Neural cell (in vitro differentiated cells): Measurements from ENCODE around the gene TSFM. TPM values are rescaled to one million over a fixed set of nuclear protein-coding genes. Genes with fewer than 3 reads are reported as not detected.
A peak's percentile ranks its signal among the peaks of the same experiment; 100 is the strongest.

ENCODE experiments used
- H2AFZ ChIP-seq: fragments of 200-600, 300-800 bp; sonication (generic), shearing (Covaris generic); 2 replicates; pipeline ENCODE4 v1.6.0; 2014; ENCODE audit warnings: low read depth, mild to moderate bottlenecking, antibody characterized with exemption, low read length, moderate library complexity
- H3F3A ChIP-seq: fragments of 200-600 bp; shearing (Covaris generic); 2 replicates; pipeline ENCODE4 v1.6.1; 2016; ENCODE audit warnings: mild to moderate bottlenecking, moderate library complexity, mixed read lengths, antibody characterized with exemption, low read length; ENCODE audit not compliant: insufficient read depth, poor library complexity, severe bottlenecking
- H3K27ac ChIP-seq: fragments of 200-600, 300-800 bp; sonication (generic), shearing (Covaris generic); 2 replicates; pipeline ENCODE4 v1.5.1; 2014; ENCODE audit warnings: mild to moderate bottlenecking, low read length, moderate library complexity
- H3K27me3 ChIP-seq: fragments of 300-800, 200-600 bp; sonication (generic), shearing (Covaris generic); 2 replicates; pipeline ENCODE4 v1.6.0; 2014; ENCODE audit warnings: mild to moderate bottlenecking, low read depth, low read length, moderate library complexity; ENCODE audit not compliant: insufficient read depth
- H3K36me3 ChIP-seq: fragments of 300-800, 200-600 bp; sonication (generic), shearing (Covaris generic); 2 replicates; pipeline ENCODE4 v1.5.1; 2014; ENCODE audit warnings: mild to moderate bottlenecking, antibody characterized with exemption, low read length, moderate library complexity; ENCODE audit not compliant: insufficient read depth
- H3K4me2 ChIP-seq: fragments of 300-800, 200-600 bp; sonication (generic), shearing (Covaris generic); 2 replicates; pipeline ENCODE4 v1.6.0; 2014; ENCODE audit warnings: mild to moderate bottlenecking, low read length
- H3K4me3 ChIP-seq: fragments of 300-800, 200-600 bp; sonication (generic), shearing (Covaris generic); 2 replicates; pipeline ENCODE4 v1.5.1; 2014; ENCODE audit warnings: mild to moderate bottlenecking, low read length, moderate library complexity
- H3K79me2 ChIP-seq: fragments of 200-600 bp; shearing (Covaris generic); replicated peaks from 2 replicates; pipeline ENCODE4 v1.6.0; 2014; ENCODE audit warnings: mild to moderate bottlenecking, low read length, moderate library complexity; ENCODE audit not compliant: insufficient read depth
- H3K9ac ChIP-seq: fragments of 300-800, 200-600 bp; sonication (generic), shearing (Covaris generic); 2 replicates; pipeline ENCODE4 v1.6.1; 2016; ENCODE audit warnings: mild to moderate bottlenecking, low read length, mixed read lengths
- H3K9me2 ChIP-seq: fragments of 200-600 bp; shearing (Covaris generic); 2 replicates; pipeline ENCODE4 v1.6.1; 2016; ENCODE audit warnings: mild to moderate bottlenecking, low read length, mixed read lengths; ENCODE audit not compliant: insufficient read depth
- H3K9me3 ChIP-seq: fragments of 200-600, 300-800 bp; sonication (generic), shearing (Covaris generic); 2 replicates; pipeline ENCODE4 v1.6.1; 2016; ENCODE audit warnings: mild to moderate bottlenecking, mixed run types, low read length, moderate library complexity, mixed read lengths
- H4K20me1 ChIP-seq: fragments of 200-600 bp; shearing (Covaris generic); 2 replicates; pipeline ENCODE4 v1.6.1; 2016; ENCODE audit warnings: mild to moderate bottlenecking, mixed run types; ENCODE audit not compliant: insufficient read depth
- EP300 ChIP-seq: fragments of 450-650 bp; conservative IDR thresholded peaks from 2 replicates; pipeline ENCODE4 v1.6.1; 2014; ENCODE audit warnings: antibody characterized with exemption, mild to moderate bottlenecking, moderate library complexity; ENCODE audit not compliant: poor library complexity, severe bottlenecking
- EZH2 ChIP-seq: fragments of 200-600, 300-800 bp; shearing (Covaris generic), sonication (generic); IDR thresholded peaks from 2 replicates; pipeline ENCODE4 v1.6.1; 2014; ENCODE audit warnings: antibody characterized with exemption, low read length, borderline replicate concordance, mild to moderate bottlenecking; ENCODE audit not compliant: insufficient read depth, poor library complexity, severe bottlenecking
- MXI1 ChIP-seq: fragments of 450-650 bp; conservative IDR thresholded peaks from 2 replicates; pipeline ENCODE4 v1.6.1; 2014; ENCODE audit warnings: antibody characterized with exemption, mild to moderate bottlenecking; ENCODE audit not compliant: poor library complexity, severe bottlenecking
- POLR2AphosphoS5 ChIP-seq: IDR thresholded peaks from 2 replicates; pipeline ENCODE4 v1.6.1; 2012
- RAD21 ChIP-seq: fragments of 450-650 bp; conservative IDR thresholded peaks from 2 replicates; pipeline ENCODE4 v1.6.1; 2014; ENCODE audit warnings: antibody characterized with exemption, mild to moderate bottlenecking, moderate library complexity
- SMC3 ChIP-seq: fragments of 450-650 bp; conservative IDR thresholded peaks from 2 replicates; pipeline ENCODE4 v1.6.1; 2014; ENCODE audit warnings: antibody characterized with exemption, mild to moderate bottlenecking, moderate library complexity; ENCODE audit not compliant: poor library complexity
- TAF1 ChIP-seq: IDR thresholded peaks from 2 replicates; pipeline ENCODE4 v1.6.1; 2012; ENCODE audit warnings: low read depth
- polyA plus RNA-seq: library from polyadenylated mRNA; depleted of rRNA; stranded (reverse); fragments of >200 nt; gene quantifications from 2 replicates; pipeline ENCODE4 v1.2.3, GENCODE V29; 2014
- TF ChIP-seq, protein P1 (sequence below): fragments of 450-650 bp; IDR thresholded peaks from 2 replicates; pipeline ENCODE4 v1.5.1; 2014; ENCODE audit warnings: antibody characterized with exemption, mild to moderate bottlenecking, moderate library complexity; ENCODE audit not compliant: poor library complexity, severe bottlenecking
- TF ChIP-seq, protein P2 (sequence below): IDR thresholded peaks from 2 replicates; pipeline ENCODE4 v1.6.1; 2012; ENCODE audit warnings: borderline replicate concordance

TSFM gene
- polyA plus RNA-seq, 1 donor from 2014 or later, result 37.8 TPM

DNA sequence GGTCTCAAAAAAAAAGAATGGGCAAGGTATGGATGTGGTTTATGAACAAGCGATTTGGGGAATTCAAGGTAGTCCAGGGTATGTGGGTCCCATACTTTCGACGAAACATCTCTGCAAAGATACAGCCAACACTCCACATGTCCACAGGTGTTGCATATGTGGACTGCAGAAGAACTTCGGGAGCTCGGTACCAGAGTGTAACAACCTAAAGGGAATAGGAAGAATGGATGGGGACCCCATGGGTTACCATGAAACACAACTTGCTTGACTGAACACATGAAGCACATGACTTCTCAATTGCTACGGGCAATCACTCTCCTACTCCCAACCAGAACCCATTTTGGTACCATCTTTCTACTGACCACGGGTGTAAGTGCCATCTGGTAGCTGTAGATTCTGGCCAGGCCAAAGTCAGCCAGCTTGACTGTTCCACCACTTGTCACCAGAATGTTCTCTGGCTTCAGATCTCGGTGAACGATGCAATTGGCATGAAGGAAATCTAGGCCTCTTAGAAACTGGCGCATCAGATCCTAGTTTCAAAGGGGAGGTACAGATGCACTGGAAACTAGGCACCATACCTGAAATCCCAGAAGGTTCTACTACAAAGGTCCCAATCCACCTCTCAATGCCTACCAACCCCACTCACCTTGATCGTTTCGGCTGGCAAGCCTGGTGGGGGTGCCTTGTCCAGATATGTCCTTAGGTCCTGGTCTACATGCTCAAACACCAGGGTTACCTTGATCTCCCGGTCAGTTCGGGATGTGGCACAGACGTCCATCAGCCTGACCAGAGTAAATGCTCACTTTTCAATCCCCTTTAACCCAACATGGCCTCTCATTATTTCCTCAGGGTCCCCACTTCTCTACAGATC lies 31.8 kb upstream of the TSFM start:
- TF ChIP-seq SMC3, result no peak
- TF ChIP-seq, protein P1, sequence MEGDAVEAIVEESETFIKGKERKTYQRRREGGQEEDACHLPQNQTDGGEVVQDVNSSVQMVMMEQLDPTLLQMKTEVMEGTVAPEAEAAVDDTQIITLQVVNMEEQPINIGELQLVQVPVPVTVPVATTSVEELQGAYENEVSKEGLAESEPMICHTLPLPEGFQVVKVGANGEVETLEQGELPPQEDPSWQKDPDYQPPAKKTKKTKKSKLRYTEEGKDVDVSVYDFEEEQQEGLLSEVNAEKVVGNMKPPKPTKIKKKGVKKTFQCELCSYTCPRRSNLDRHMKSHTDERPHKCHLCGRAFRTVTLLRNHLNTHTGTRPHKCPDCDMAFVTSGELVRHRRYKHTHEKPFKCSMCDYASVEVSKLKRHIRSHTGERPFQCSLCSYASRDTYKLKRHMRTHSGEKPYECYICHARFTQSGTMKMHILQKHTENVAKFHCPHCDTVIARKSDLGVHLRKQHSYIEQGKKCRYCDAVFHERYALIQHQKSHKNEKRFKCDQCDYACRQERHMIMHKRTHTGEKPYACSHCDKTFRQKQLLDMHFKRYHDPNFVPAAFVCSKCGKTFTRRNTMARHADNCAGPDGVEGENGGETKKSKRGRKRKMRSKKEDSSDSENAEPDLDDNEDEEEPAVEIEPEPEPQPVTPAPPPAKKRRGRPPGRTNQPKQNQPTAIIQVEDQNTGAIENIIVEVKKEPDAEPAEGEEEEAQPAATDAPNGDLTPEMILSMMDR, result no peak
- TF ChIP-seq MXI1, result no peak
- TF ChIP-seq, protein P2, sequence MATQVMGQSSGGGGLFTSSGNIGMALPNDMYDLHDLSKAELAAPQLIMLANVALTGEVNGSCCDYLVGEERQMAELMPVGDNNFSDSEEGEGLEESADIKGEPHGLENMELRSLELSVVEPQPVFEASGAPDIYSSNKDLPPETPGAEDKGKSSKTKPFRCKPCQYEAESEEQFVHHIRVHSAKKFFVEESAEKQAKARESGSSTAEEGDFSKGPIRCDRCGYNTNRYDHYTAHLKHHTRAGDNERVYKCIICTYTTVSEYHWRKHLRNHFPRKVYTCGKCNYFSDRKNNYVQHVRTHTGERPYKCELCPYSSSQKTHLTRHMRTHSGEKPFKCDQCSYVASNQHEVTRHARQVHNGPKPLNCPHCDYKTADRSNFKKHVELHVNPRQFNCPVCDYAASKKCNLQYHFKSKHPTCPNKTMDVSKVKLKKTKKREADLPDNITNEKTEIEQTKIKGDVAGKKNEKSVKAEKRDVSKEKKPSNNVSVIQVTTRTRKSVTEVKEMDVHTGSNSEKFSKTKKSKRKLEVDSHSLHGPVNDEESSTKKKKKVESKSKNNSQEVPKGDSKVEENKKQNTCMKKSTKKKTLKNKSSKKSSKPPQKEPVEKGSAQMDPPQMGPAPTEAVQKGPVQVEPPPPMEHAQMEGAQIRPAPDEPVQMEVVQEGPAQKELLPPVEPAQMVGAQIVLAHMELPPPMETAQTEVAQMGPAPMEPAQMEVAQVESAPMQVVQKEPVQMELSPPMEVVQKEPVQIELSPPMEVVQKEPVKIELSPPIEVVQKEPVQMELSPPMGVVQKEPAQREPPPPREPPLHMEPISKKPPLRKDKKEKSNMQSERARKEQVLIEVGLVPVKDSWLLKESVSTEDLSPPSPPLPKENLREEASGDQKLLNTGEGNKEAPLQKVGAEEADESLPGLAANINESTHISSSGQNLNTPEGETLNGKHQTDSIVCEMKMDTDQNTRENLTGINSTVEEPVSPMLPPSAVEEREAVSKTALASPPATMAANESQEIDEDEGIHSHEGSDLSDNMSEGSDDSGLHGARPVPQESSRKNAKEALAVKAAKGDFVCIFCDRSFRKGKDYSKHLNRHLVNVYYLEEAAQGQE, result no peak
- TF ChIP-seq EP300, result no peak
- TF ChIP-seq POLR2AphosphoS5, result no peak
- TF ChIP-seq TAF1, result no peak
- no peak for TF ChIP-seq RAD21
- peak overlapping the region; percentile 87 for H3K27ac ChIP-seq

DNA sequence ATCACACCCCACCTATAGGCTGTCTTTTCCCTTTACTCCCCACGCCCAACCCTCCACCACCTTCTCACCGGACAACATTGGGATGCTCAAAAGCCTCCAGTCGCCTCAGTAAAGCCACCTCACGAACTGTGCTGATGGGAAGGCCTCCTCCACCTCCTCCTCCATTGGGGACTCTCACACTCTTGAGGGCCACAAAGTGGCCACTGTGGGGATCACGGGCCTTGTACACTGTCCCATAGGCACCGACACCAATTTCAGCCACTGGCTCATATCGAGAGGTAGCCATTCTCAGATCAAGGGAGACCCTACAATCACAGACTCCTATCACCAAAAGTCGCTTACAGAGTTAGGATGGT lies 31.2 kb upstream of the TSFM start:
- Histone ChIP-seq H3K27ac (peak overlapping the region; percentile 87), H4K20me1 (no peaks in the 10 kb centered on the region), H3K9me3 (no peaks in the 10 kb centered on the region), H3K4me2 (peak overlapping the region; percentile 100), H2AFZ (peak overlapping the region; percentile 62), H3K9me2 (no peaks in the 10 kb centered on the region), H3K4me3 (peak overlapping the region; percentile 85), H3K36me3 (peaks cover 7% of the 10 kb centered on the region), H3K27me3 (no peaks in the 10 kb centered on the region), H3F3A (no peaks in the 10 kb centered on the region), H3K9ac (peak overlapping the region; percentile 95), H3K79me2 (peaks cover 27% of the 10 kb centered on the region)
- TF ChIP-seq, protein P2, result no peak
- TF ChIP-seq, protein P1, result no peak
- TF ChIP-seq MXI1, result no peak
- no peak for TF ChIP-seq EZH2
- TF ChIP-seq TAF1, result no peak
- no peak for TF ChIP-seq EP300
- no peak for TF ChIP-seq POLR2AphosphoS5
- TF ChIP-seq RAD21, result no peak
- no peak for TF ChIP-seq SMC3

More for the DNA sequence above, 31.8 kb upstream of the TSFM start:
- H3K9me2 ChIP-seq, result no peaks in the 10 kb centered on the region
- H4K20me1 ChIP-seq, result no peaks in the 10 kb centered on the region
- H3K36me3 ChIP-seq, result peaks cover 7% of the 10 kb centered on the region
- H3K9me3 ChIP-seq, result no peaks in the 10 kb centered on the region
- peak overlapping the region; percentile 85 for H3K4me3 ChIP-seq
- H3K79me2 ChIP-seq, result peaks cover 27% of the 10 kb centered on the region
- H3F3A ChIP-seq, result no peaks in the 10 kb centered on the region
- peak overlapping the region; percentile 95 for H3K9ac ChIP-seq
- H2AFZ ChIP-seq, result no peak overlapping the region
- peak overlapping the region; percentile 100 for H3K4me2 ChIP-seq
- H3K27me3 ChIP-seq, result no peaks in the 10 kb centered on the region
